GM08714 (cell line): Measurements from ENCODE around the gene ZNF579.
A peak's percentile ranks its signal among the peaks of the same experiment; 100 is the strongest.

Experiments used
- H3K4me3 ChIP-seq: fragments of 200-500 bp; sonication (Bioruptor generic); 2 replicates; pipeline ENCODE4 v1.5.1; 2014; ENCODE audit warnings: mild to moderate bottlenecking, low read length, inconsistent platforms
- ZNF274 ChIP-seq: IDR thresholded peaks from 2 replicates; pipeline ENCODE4 v1.6.1; 2012; ENCODE audit warnings: mild to moderate bottlenecking, low read depth, low read length

The ZNF579 gene

GRCh38 chr19:55580628-55581144 is at the start of gene ZNF579:
TSS of gene ZNF579 (minus strand) at chr19:55580848. CDS start at chr19:55579639, 1,209 bp downstream.
- TF ChIP-seq ZNF274 = no peak
- peak within 1 kb of the TSS; percentile 80 for H3K4me3 ChIP-seq

GRCh38 chr19:55626350-55626749 is 45.7 kb upstream of the ZNF579 start:
- TF ChIP-seq ZNF274 = no peak

GRCh38 chr19:55625004-55625326 is 44.3 kb upstream of the ZNF579 start:
- H3K4me3 ChIP-seq = peak overlapping the region; percentile 32; the same call in 1 of the 2 replicates
- no peak for TF ChIP-seq ZNF274

More at GRCh38 chr19:55626350-55626749, 45.7 kb upstream of the ZNF579 start:
- no peak overlapping the region for H3K4me3 ChIP-seq

- peak within 1 kb of the TSS; percentile 60 for H3K4me3 ChIP-seq
- no peak for TF ChIP-seq ZNF274
These were observed 43.7 kb upstream of the ZNF579 start, which contains the start of gene ZNF784 for GRCh38 chr19:55624109-55625003. TSS of gene ZNF784 (minus strand) at chr19:55624566. CDS start at chr19:55624561, 5 bp downstream.

GRCh38 chr19:55623561-55623960 is 42.9 kb upstream of the ZNF579 start:
- TF ChIP-seq ZNF274 = no peak
- peak overlapping the region; percentile 34; the same call in 1 of the 2 replicates for H3K4me3 ChIP-seq

- no peak overlapping the region for H3K4me3 ChIP-seq
- TF ChIP-seq ZNF274 = no peak
These were observed 42.5 kb upstream of the ZNF579 start for GRCh38 chr19:55623130-55623529.

GRCh38 chr19:55622242-55622969 is 41.8 kb upstream of the ZNF579 start:
- TF ChIP-seq ZNF274 = no peak
- no peak overlapping the region for H3K4me3 ChIP-seq

GRCh38 chr19:55621673-55622231 is 41.1 kb upstream of the ZNF579 start:
- H3K4me3 ChIP-seq = no peak overlapping the region
- TF ChIP-seq ZNF274 = no peak

- TF ChIP-seq ZNF274 = no peak
These were observed 40.6 kb upstream of the ZNF579 start for GRCh38 chr19:55621205-55621672.

GRCh38 chr19:55620410-55621204 is 40.0 kb upstream of the ZNF579 start:
- TF ChIP-seq ZNF274 = no peak
- H3K4me3 ChIP-seq = no peak overlapping the region

More at GRCh38 chr19:55621205-55621672, 40.6 kb upstream of the ZNF579 start:
- H3K4me3 ChIP-seq = no peak overlapping the region

GRCh38 chr19:55619286-55619685 is 38.6 kb upstream of the ZNF579 start:
- no peak overlapping the region for H3K4me3 ChIP-seq
- no peak for TF ChIP-seq ZNF274

- no peak for TF ChIP-seq ZNF274
- H3K4me3 ChIP-seq = no peak overlapping the region
These were observed 37.8 kb upstream of the ZNF579 start for GRCh38 chr19:55618426-55618825.

GRCh38 chr19:55617426-55617825 is 36.8 kb upstream of the ZNF579 start:
- TF ChIP-seq ZNF274 = no peak
- no peak overlapping the region for H3K4me3 ChIP-seq
